H1 (cell line): ENCODE data around the gene GRB14. TPM values are rescaled to one million over a fixed set of nuclear protein-coding genes. Genes with fewer than 3 reads are reported as not detected.

Source experiments
- ASH2L ChIP-seq: fragments of 200-600, 300-600 bp; sonication (generic); IDR thresholded peaks from one replicate; pipeline ENCODE4 v1.7.1; 2017; ENCODE audit warnings: low read length
- HDAC2 ChIP-seq, 2 experiments: fragments of 300-600 bp in 1 of 2; sonication (generic) in 1 of 2; IDR thresholded peaks; 2 replicates each; pipeline ENCODE4 v1.6.1; 2011 to 2012; ENCODE audit warnings: low read depth in 2 of 2, low read length in 2 of 2, mild to moderate bottlenecking in 2 of 2, moderate library complexity in 2 of 2, borderline replicate concordance in 1 of 2, inconsistent platforms in 1 of 2
- polyA plus RNA-seq, 7 experiments: library from polyadenylated mRNA; depleted of rRNA in 3 of 7; stranded (reverse) in 5 of 7; unstranded in 2 of 7; fragments of >200 nt in 5 of 7; fragments of 200-250 nt in 2 of 7; gene quantifications; 1 replicate in 5 of 7; 2 replicates in 1 of 7; 4 replicates in 1 of 7; pipeline versions ENCODE4 v1.2.1 to v1.2.3, GENCODE V29; 2011 to 2013; ENCODE audit warnings: missing spikeins in 2 of 7, mixed read lengths in 2 of 7
- total RNA-seq: library from RNA; stranded (reverse); fragmentation: NEBNext Ultra II Directional; extraction: Animal tissue kit (Norgen Biotek cat#: 25700); gene quantifications from 2 replicates; pipeline ENCODE4 v1.2.1, GENCODE V29; 2021

The GRB14 gene
- total and polyA plus RNA-seq, 2 of the 8 experiments (the other 6 are each of a cell fraction or from before 2014, with no cell fraction given), result 2.5 to 11.6 TPM

- TF ChIP-seq ASH2L (no peak), HDAC2 (IDR thresholded peaks at IDR 0.05; ENCODE audit: borderline replicate concordance in 1 of 2, low read depth in 2 of 2, low read length in 2 of 2) (no peak)
- TF ChIP-seq, all 59 proteins: peak for 0
Measured at GRCh38 chr2:164514491-164514890, 106.8 kb downstream of the GRB14 start (continued).
